ENCODE results near the gene DEGS1.
A peak's percentile ranks its signal among the peaks of the same experiment; 100 is the strongest.

Gene DEGS1

GRCh38 chr1:224199679-224200078, 16.6 kb downstream of the DEGS1 start:
- Histone ChIP-seq H2BK5ac (ENCODE audit: low read length) (no peak overlapping the region), H3K36me3 (ENCODE audit: control insufficient read depth, insufficient read depth, low read length) (peaks cover 1% of the 10 kb centered on the region), H3K56ac (ENCODE audit: low read length) (no peak overlapping the region), H2BK15ac (replicated peaks; ENCODE audit: low read depth) (no peak overlapping the region), H2AK5ac (ENCODE audit: low read length) (no peak overlapping the region), H3K4ac (ENCODE audit: low read depth, low read length) (no peak overlapping the region), H3K4me1 (ENCODE audit: control insufficient read depth, low read depth, low read length) (peaks cover 5% of the 10 kb centered on the region), H3K27ac (ENCODE audit: low read depth, low read length) (no peak overlapping the region), H4K5ac (ENCODE audit: low read length) (no peak overlapping the region), H3K18ac (ENCODE audit: low read length) (no peak overlapping the region), H3K9ac (ENCODE audit: low read length) (no peak overlapping the region), H3K79me1 (ENCODE audit: low read length) (no peaks in the 10 kb centered on the region), H3K4me2 (ENCODE audit: low read length) (no peak overlapping the region), H4K8ac (ENCODE audit: low read depth, low read length) (no peak overlapping the region), H2BK120ac (ENCODE audit: low read depth, low read length) (no peak overlapping the region), H3K79me2 (ENCODE audit: control insufficient read depth, insufficient read depth, low read length) (no peaks in the 10 kb centered on the region), H3K23ac (ENCODE audit: low read length) (no peak overlapping the region), H3K27me3 (ENCODE audit: insufficient read depth, low read length, poor library complexity) (no peaks in the 10 kb centered on the region), H3K4me3 (ENCODE audit: low read length) (no peak overlapping the region)
- no peak for DNase-seq
- WGBS (ENCODE audit: extremely low coverage, insufficient coverage, low lambda C conversion rate): no CpG with 5 or more reads among the region's 2 CpGs

GRCh38 chr1:224201383-224201782, 18.3 kb downstream of the DEGS1 start:
- DNase-seq: no peak

GRCh38 chr1:224201853-224202252, 18.8 kb downstream of the DEGS1 start:
- Histone ChIP-seq H2BK5ac (ENCODE audit: low read length) (no peak overlapping the region), H3K4me1 (ENCODE audit: control insufficient read depth, low read depth, low read length) (peaks cover 7% of the 10 kb centered on the region), H4K8ac (ENCODE audit: low read depth, low read length) (no peak overlapping the region), H3K4me2 (ENCODE audit: low read length) (no peak overlapping the region), H3K36me3 (ENCODE audit: control insufficient read depth, insufficient read depth, low read length) (no peaks in the 10 kb centered on the region), H3K27ac (ENCODE audit: low read depth, low read length) (no peak overlapping the region), H3K4me3 (ENCODE audit: low read length) (no peak overlapping the region), H4K5ac (ENCODE audit: low read length) (no peak overlapping the region), H3K56ac (ENCODE audit: low read length) (no peak overlapping the region), H2AK5ac (ENCODE audit: low read length) (no peak overlapping the region), H3K79me1 (ENCODE audit: low read length) (no peaks in the 10 kb centered on the region), H3K4ac (ENCODE audit: low read depth, low read length) (no peak overlapping the region), H3K27me3 (ENCODE audit: insufficient read depth, low read length, poor library complexity) (no peaks in the 10 kb centered on the region), H3K23ac (ENCODE audit: low read length) (no peak overlapping the region), H2BK120ac (ENCODE audit: low read depth, low read length) (no peak overlapping the region), H3K79me2 (ENCODE audit: control insufficient read depth, insufficient read depth, low read length) (no peaks in the 10 kb centered on the region), H3K18ac (ENCODE audit: low read length) (no peak overlapping the region), H3K9ac (ENCODE audit: low read length) (no peak overlapping the region), H2BK15ac (replicated peaks; ENCODE audit: low read depth) (no peak overlapping the region)
- WGBS (ENCODE audit: extremely low coverage, insufficient coverage, low lambda C conversion rate): no CpG with 5 or more reads among the region's 4 CpGs
- DNase-seq: no peak

More at GRCh38 chr1:224201383-224201782, 18.3 kb downstream of the DEGS1 start:
- no peak overlapping the region for H3K4me2 ChIP-seq (ENCODE audit: low read length)
- no peak overlapping the region for H3K18ac ChIP-seq (ENCODE audit: low read length)
- no peak overlapping the region for H2AK5ac ChIP-seq (ENCODE audit: low read length)
- H3K36me3 ChIP-seq (ENCODE audit: control insufficient read depth, insufficient read depth, low read length): no peaks in the 10 kb centered on the region
- no peaks in the 10 kb centered on the region for H3K79me2 ChIP-seq (ENCODE audit: control insufficient read depth, insufficient read depth, low read length)
- H3K27ac ChIP-seq (ENCODE audit: low read depth, low read length): no peak overlapping the region
- H4K5ac ChIP-seq (ENCODE audit: low read length): no peak overlapping the region
- no peak overlapping the region for H2BK5ac ChIP-seq (ENCODE audit: low read length)
- H3K27me3 ChIP-seq (ENCODE audit: insufficient read depth, low read length, poor library complexity): no peaks in the 10 kb centered on the region
- H3K9ac ChIP-seq (ENCODE audit: low read length): no peak overlapping the region
- no peak overlapping the region for H2BK15ac ChIP-seq (replicated peaks; ENCODE audit: low read depth)
- no peak overlapping the region for H2BK120ac ChIP-seq (ENCODE audit: low read depth, low read length)
- no peak overlapping the region for H3K4me3 ChIP-seq (ENCODE audit: low read length)
- H4K8ac ChIP-seq (ENCODE audit: low read depth, low read length): no peak overlapping the region
- no CpG with 5 or more reads among the region's 5 CpGs for WGBS (ENCODE audit: extremely low coverage, insufficient coverage, low lambda C conversion rate)
- no peak overlapping the region for H3K56ac ChIP-seq (ENCODE audit: low read length)
- no peak overlapping the region for H3K23ac ChIP-seq (ENCODE audit: low read length)
- H3K4me1 ChIP-seq (ENCODE audit: control insufficient read depth, low read depth, low read length): peaks cover 7% of the 10 kb centered on the region
- no peak overlapping the region for H3K4ac ChIP-seq (ENCODE audit: low read depth, low read length)
- H3K79me1 ChIP-seq (ENCODE audit: low read length): no peaks in the 10 kb centered on the region

GRCh38 chr1:224203243-224204016, 20.4 kb downstream of the DEGS1 start:
- no peak overlapping the region for H3K18ac ChIP-seq (ENCODE audit: low read length)
- H3K27ac ChIP-seq (ENCODE audit: low read depth, low read length): peak overlapping the region; percentile 5
- no peak overlapping the region for H3K4me2 ChIP-seq (ENCODE audit: low read length)
- peak overlapping the region; percentile 76 for H3K56ac ChIP-seq (ENCODE audit: low read length)
- H2AK5ac ChIP-seq (ENCODE audit: low read length): no peak overlapping the region
- H3K36me3 ChIP-seq (ENCODE audit: control insufficient read depth, insufficient read depth, low read length): no peaks in the 10 kb centered on the region
- H3K23ac ChIP-seq (ENCODE audit: low read length): no peak overlapping the region
- no peak overlapping the region for H3K9ac ChIP-seq (ENCODE audit: low read length)
- no peak overlapping the region for H2BK5ac ChIP-seq (ENCODE audit: low read length)
- H4K8ac ChIP-seq (ENCODE audit: low read depth, low read length): no peak overlapping the region
- H3K4me1 ChIP-seq (ENCODE audit: control insufficient read depth, low read depth, low read length): peaks cover 7% of the 10 kb centered on the region
- H4K5ac ChIP-seq (ENCODE audit: low read length): no peak overlapping the region
- WGBS (ENCODE audit: extremely low coverage, insufficient coverage, low lambda C conversion rate): no CpG with 5 or more reads among the region's 8 CpGs
- H3K4me3 ChIP-seq (ENCODE audit: low read length): no peak overlapping the region
- no peaks in the 10 kb centered on the region for H3K79me2 ChIP-seq (ENCODE audit: control insufficient read depth, insufficient read depth, low read length)
- H3K4ac ChIP-seq (ENCODE audit: low read depth, low read length): no peak overlapping the region
- H3K79me1 ChIP-seq (ENCODE audit: low read length): no peaks in the 10 kb centered on the region
- H2BK15ac ChIP-seq (replicated peaks; ENCODE audit: low read depth): no peak overlapping the region
- H3K27me3 ChIP-seq (ENCODE audit: insufficient read depth, low read length, poor library complexity): no peaks in the 10 kb centered on the region
- peak; percentile 93 for DNase-seq
- no peak overlapping the region for H2BK120ac ChIP-seq (ENCODE audit: low read depth, low read length)

- H3K36me3 ChIP-seq (ENCODE audit: control insufficient read depth, insufficient read depth, low read length): no peaks in the 10 kb centered on the region
- H3K18ac ChIP-seq (ENCODE audit: low read length): no peak overlapping the region
- peak overlapping the region; percentile 42 for H3K56ac ChIP-seq (ENCODE audit: low read length)
- H2BK5ac ChIP-seq (ENCODE audit: low read length): no peak overlapping the region
- no peak overlapping the region for H3K9ac ChIP-seq (ENCODE audit: low read length)
- no peak overlapping the region for H2BK15ac ChIP-seq (replicated peaks; ENCODE audit: low read depth)
- H4K5ac ChIP-seq (ENCODE audit: low read length): no peak overlapping the region
- no peak overlapping the region for H4K8ac ChIP-seq (ENCODE audit: low read depth, low read length)
- H3K27ac ChIP-seq (ENCODE audit: low read depth, low read length): no peak overlapping the region
- peaks cover 7% of the 10 kb centered on the region for H3K4me1 ChIP-seq (ENCODE audit: control insufficient read depth, low read depth, low read length)
- no peak overlapping the region for H3K4me2 ChIP-seq (ENCODE audit: low read length)
- H3K23ac ChIP-seq (ENCODE audit: low read length): peak overlapping the region; percentile 24
- no peaks in the 10 kb centered on the region for H3K27me3 ChIP-seq (ENCODE audit: insufficient read depth, low read length, poor library complexity)
- H3K4me3 ChIP-seq (ENCODE audit: low read length): no peak overlapping the region
- no peaks in the 10 kb centered on the region for H3K79me1 ChIP-seq (ENCODE audit: low read length)
- DNase-seq: no peak
- H2AK5ac ChIP-seq (ENCODE audit: low read length): no peak overlapping the region
- no peak overlapping the region for H2BK120ac ChIP-seq (ENCODE audit: low read depth, low read length)
- no peak overlapping the region for H3K4ac ChIP-seq (ENCODE audit: low read depth, low read length)
- WGBS (ENCODE audit: extremely low coverage, insufficient coverage, low lambda C conversion rate): no CpG with 5 or more reads among the region's 4 CpGs
- H3K79me2 ChIP-seq (ENCODE audit: control insufficient read depth, insufficient read depth, low read length): no peaks in the 10 kb centered on the region
These were observed 22.4 kb downstream of the DEGS1 start for GRCh38 chr1:224205438-224205840.
